Measurements from ENCODE around the gene MEPCE.
A peak's percentile ranks its signal among the peaks of the same experiment; 100 is the strongest.
"Not testable (repeated sequence)": the region's sequence is repeated elsewhere in the genome, so short reads cannot be mapped to it uniquely, and the experiment has no call there.

The MEPCE gene

GRCh38 chr7:100429637-100430492, at the start of gene MEPCE:
Gene MEPCE (plus strand): TSS chr7:100429831. CDS start chr7:100430019, 188 bp downstream.
- peaks cover 52% of the 10 kb centered on the region for H3K4me1 ChIP-seq

GRCh38 chr7:100380196-100380595, 49.4 kb upstream of the MEPCE start:
- no peak overlapping the region for H3K4me3 ChIP-seq
- H3K36me3 ChIP-seq = no peaks in the 10 kb centered on the region
- no peak overlapping the region for H3K9ac ChIP-seq
- peaks cover 34% of the 10 kb centered on the region for H3K4me1 ChIP-seq
- TF ChIP-seq Cebpa-rat (IDR thresholded peaks at IDR 0.05) = no peak
- H3K9me3 ChIP-seq = 0 out of 2 replicates have a peak, but pooled peaks cover 9% of the 10 kb centered on the region
- H3K27ac ChIP-seq = no peak overlapping the region
- H4K20me1 ChIP-seq = no peaks in the 10 kb centered on the region
- no peaks in the 10 kb centered on the region for H3K27me3 ChIP-seq
- peak overlapping the region; percentile 13; the same call in 1 of the 2 replicates for H3K4me2 ChIP-seq

More at GRCh38 chr7:100429637-100430492, at the start of gene MEPCE:
- peaks cover 38% of the 10 kb centered on the region for H3K36me3 ChIP-seq
- no peak for TF ChIP-seq Cebpa-rat (IDR thresholded peaks at IDR 0.05)
- peak within 1 kb of the TSS; percentile 100 for H3K27ac ChIP-seq
- peak within 1 kb of the TSS; percentile 100 for H3K9ac ChIP-seq
- H3K4me3 ChIP-seq = peak within 1 kb of the TSS; percentile 94
- H3K4me2 ChIP-seq = peak within 1 kb of the TSS; percentile 95
- H3K27me3 ChIP-seq = no peaks in the 10 kb centered on the region
- H4K20me1 ChIP-seq = peaks cover 44% of the 10 kb centered on the region
- no peaks in the 10 kb centered on the region; the same call in 1 of the 2 replicates for H3K9me3 ChIP-seq

- H3K9me3 ChIP-seq, H3K4me3 ChIP-seq, H3K9ac ChIP-seq, H3K36me3 ChIP-seq, H3K4me2 ChIP-seq, H4K20me1 ChIP-seq, H3K27ac ChIP-seq, H3K27me3 ChIP-seq: not testable (repeated sequence)
- peaks cover 49% of the 10 kb centered on the region for H3K4me1 ChIP-seq
Observed at GRCh38 chr7:100381531-100382233, 47.9 kb upstream of the MEPCE start.

- not testable (repeated sequence) for H3K4me3 ChIP-seq, H3K9me3 ChIP-seq, H3K9ac ChIP-seq, H3K27ac ChIP-seq, H3K36me3 ChIP-seq, H4K20me1 ChIP-seq, H3K4me2 ChIP-seq, H3K27me3 ChIP-seq
- H3K4me1 ChIP-seq = peaks cover 55% of the 10 kb centered on the region
Observed at GRCh38 chr7:100382234-100382853, 47.3 kb upstream of the MEPCE start.

- H3K9ac ChIP-seq = peak overlapping the region; percentile 69; the same call in 1 of the 2 replicates
- H4K20me1 ChIP-seq = no peaks in the 10 kb centered on the region
- TF ChIP-seq Cebpa-rat (IDR thresholded peaks at IDR 0.05) = no peak
- H3K36me3 ChIP-seq = no peaks in the 10 kb centered on the region
- peaks cover 61% of the 10 kb centered on the region for H3K4me1 ChIP-seq
- peak overlapping the region; percentile 75 for H3K4me2 ChIP-seq
- peak overlapping the region; percentile 66 for H3K27ac ChIP-seq
- 0 out of 2 replicates have a peak, but pooled peaks cover 9% of the 10 kb centered on the region for H3K9me3 ChIP-seq
- H3K4me3 ChIP-seq = peak overlapping the region; percentile 3; the same call in 1 of the 2 replicates
- H3K27me3 ChIP-seq = no peaks in the 10 kb centered on the region
Observed at GRCh38 chr7:100384628-100385294, 44.9 kb upstream of the MEPCE start.

GRCh38 chr7:100386940-100387339, 42.7 kb upstream of the MEPCE start:
- H3K27me3 ChIP-seq = no peaks in the 10 kb centered on the region
- no peaks in the 10 kb centered on the region for H3K36me3 ChIP-seq
- no peaks in the 10 kb centered on the region for H4K20me1 ChIP-seq
- no peak overlapping the region for H3K4me3 ChIP-seq
- peaks cover 61% of the 10 kb centered on the region for H3K4me1 ChIP-seq
- TF ChIP-seq Cebpa-rat (IDR thresholded peaks at IDR 0.05) = no peak
- H3K9me3 ChIP-seq = 0 out of 2 replicates have a peak, but pooled peaks cover 5% of the 10 kb centered on the region
- no peak overlapping the region for H3K27ac ChIP-seq
- H3K4me2 ChIP-seq = peak overlapping the region; percentile 4; the same call in 1 of the 2 replicates
- no peak overlapping the region for H3K9ac ChIP-seq

GRCh38 chr7:100387695-100388094, 41.9 kb upstream of the MEPCE start:
- Histone ChIP-seq H3K27me3 (no peaks in the 10 kb centered on the region), H3K4me2 (no peak overlapping the region), H3K9ac (no peak overlapping the region), H3K36me3 (no peaks in the 10 kb centered on the region), H3K9me3 (no peaks in the 10 kb centered on the region), H3K4me3 (no peak overlapping the region), H3K4me1 (peaks cover 69% of the 10 kb centered on the region), H4K20me1 (no peaks in the 10 kb centered on the region), H3K27ac (no peak overlapping the region)
- TF ChIP-seq Cebpa-rat (IDR thresholded peaks at IDR 0.05) = no peak

GRCh38 chr7:100389437-100390088, 40.1 kb upstream of the MEPCE start:
- peak overlapping the region; percentile 53 for H3K4me2 ChIP-seq
- no peaks in the 10 kb centered on the region for H3K36me3 ChIP-seq
- peak overlapping the region; percentile 8; the same call in 1 of the 2 replicates for H3K9ac ChIP-seq
- no peak overlapping the region for H3K27ac ChIP-seq
- H3K4me1 ChIP-seq = peaks cover 68% of the 10 kb centered on the region
- no peaks in the 10 kb centered on the region for H3K27me3 ChIP-seq
- H4K20me1 ChIP-seq = no peaks in the 10 kb centered on the region
- no peaks in the 10 kb centered on the region for H3K9me3 ChIP-seq
- TF ChIP-seq Cebpa-rat (IDR thresholded peaks at IDR 0.05) = no peak
- no peak overlapping the region for H3K4me3 ChIP-seq

Measured in BLaER1 (cell line).